Adrenal gland (tissue), 5 donors: ENCODE measurements around the gene SELENOK.

Experiments used
- CTCF ChIP-seq, 6 experiments: fragments of 450-650 bp in 4 of 6; fragments of 200-600 bp in 2 of 6; sonication (generic) in 1 of 6; IDR thresholded peaks; 1 replicate in 5 of 6; 2 replicates in 1 of 6; pipeline versions ENCODE4 v1.5.1 to v1.8.0; 2016 to 2021; ENCODE audit warnings: antibody characterized with exemption in 6 of 6, mild to moderate bottlenecking in 2 of 6, moderate library complexity in 1 of 6
- POLR2A ChIP-seq, 2 donors: fragments of 450-650 bp; IDR thresholded peaks; one replicate each; pipeline ENCODE4 v1.6.1; 2017; ENCODE audit warnings: antibody characterized with exemption in 2 of 2, mild to moderate bottlenecking in 2 of 2, moderate library complexity in 1 of 2
- donor health status: DM: no; HTN: no; CAD: no.

DNA sequence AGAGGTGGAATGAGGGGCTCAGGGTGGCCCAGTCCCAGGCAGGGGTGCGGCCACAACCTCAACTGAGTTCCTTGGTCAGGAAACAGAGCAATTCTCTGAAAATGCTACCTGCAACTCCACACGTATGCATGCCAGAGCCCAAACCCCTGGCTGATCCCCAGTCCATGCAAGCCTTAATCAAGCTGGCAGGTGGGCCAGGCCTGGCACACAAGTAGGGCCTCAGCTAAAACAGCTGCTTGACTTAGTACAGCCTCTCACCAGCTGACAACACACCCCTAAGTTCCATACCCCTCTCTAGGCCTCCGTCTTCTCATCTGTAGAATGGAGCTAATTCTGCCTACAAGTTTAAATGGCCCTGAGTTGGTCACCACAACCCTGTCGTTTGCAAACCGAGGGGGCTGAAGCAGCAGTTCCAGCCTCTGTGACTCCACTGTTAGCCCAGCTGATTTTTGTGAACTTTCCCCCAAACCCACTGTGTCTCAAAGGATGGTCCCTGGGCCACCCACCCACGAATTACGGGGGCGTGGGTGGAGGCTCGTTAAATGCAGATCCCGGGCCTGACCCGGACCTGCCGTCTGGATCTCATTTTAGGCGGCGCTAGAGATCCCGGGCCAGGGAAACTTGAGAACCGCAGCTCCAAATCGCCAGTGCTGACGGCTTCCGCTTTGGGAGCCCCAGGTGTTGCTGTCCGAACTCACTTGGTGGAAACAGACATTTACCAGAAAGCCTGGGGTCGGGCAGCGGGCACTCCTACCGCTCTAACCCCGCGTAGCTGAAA, 46.4 kb downstream of the SELENOK start:
- TF ChIP-seq CTCF (IDR thresholded peaks at IDR 0.05), result peak in 4 of 6 experiments; percentile 8 to 31 (median 22)
- no peak for TF ChIP-seq POLR2A (IDR thresholded peaks at IDR 0.05)
